GM13976 (cell line): ENCODE data around the gene ZNHIT3.

ENCODE experiments used
- DNase-seq: peaks from one replicate; pipeline ENCODE4 v3.0.0; 2012; ENCODE audit warnings: low spot score
- in situ Hi-C: fragments of 300-500 bp; cut with MboI; formaldehyde crosslinking; loops from one replicate; pipeline ENCODE4 v1.12.0; 2022; ENCODE audit warnings: low sequenced_read_pairs, mixed read lengths, inconsistent platforms; ENCODE audit not compliant: unreplicated experiment
- TF ChIP-seq, protein P1 (sequence below): IDR thresholded peaks from 2 replicates; pipeline ENCODE4 v1.5.1; 2012; ENCODE audit warnings: borderline replicate concordance, mild to moderate bottlenecking; ENCODE audit not compliant: insufficient read depth; ENCODE audit errors: extremely low read depth, missing control alignments, control extremely low read depth

The ZNHIT3 gene

DNA sequence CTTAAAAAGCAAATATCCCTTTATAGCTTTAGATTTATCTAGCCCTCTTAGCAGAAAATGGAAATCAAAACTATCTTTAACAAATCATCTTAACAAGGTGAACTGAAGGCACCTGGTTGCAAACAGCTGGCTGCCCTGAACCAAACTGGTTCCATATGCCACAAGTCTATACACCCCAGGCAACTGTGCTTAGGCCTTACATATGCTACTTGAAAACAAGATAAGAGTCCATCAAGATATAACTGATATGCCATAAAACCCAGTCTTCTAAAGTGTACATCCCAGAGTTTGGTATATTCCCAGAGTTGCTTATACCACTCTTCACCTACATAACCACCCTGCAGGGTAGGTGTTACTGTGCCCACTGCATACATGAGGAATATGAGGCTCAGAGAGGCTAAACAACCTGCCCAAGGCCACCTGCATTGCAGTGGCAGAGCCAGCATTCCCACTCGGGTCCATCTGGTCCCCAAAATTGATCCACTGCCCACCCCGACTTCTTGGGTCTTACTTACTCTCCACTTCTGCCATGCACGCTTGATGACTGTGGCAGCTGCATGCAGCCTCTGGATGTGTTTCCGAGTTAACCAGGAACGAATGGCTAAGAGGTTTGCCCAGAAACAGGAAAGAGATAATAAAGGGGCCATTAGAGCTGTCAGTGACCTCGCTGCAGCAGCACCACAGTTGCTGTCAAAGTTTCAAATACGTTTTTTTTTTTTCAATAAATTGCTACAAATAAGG is 12.2 kb downstream of the ZNHIT3 start:
- TF ChIP-seq, protein P1, sequence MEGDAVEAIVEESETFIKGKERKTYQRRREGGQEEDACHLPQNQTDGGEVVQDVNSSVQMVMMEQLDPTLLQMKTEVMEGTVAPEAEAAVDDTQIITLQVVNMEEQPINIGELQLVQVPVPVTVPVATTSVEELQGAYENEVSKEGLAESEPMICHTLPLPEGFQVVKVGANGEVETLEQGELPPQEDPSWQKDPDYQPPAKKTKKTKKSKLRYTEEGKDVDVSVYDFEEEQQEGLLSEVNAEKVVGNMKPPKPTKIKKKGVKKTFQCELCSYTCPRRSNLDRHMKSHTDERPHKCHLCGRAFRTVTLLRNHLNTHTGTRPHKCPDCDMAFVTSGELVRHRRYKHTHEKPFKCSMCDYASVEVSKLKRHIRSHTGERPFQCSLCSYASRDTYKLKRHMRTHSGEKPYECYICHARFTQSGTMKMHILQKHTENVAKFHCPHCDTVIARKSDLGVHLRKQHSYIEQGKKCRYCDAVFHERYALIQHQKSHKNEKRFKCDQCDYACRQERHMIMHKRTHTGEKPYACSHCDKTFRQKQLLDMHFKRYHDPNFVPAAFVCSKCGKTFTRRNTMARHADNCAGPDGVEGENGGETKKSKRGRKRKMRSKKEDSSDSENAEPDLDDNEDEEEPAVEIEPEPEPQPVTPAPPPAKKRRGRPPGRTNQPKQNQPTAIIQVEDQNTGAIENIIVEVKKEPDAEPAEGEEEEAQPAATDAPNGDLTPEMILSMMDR = no peak
- in situ Hi-C loops = loop anchor here (25.0 kb wide), 1 partner anchor 536 kb away; no protein-coding TSS in a partner anchor
- no peak for DNase-seq

DNA sequence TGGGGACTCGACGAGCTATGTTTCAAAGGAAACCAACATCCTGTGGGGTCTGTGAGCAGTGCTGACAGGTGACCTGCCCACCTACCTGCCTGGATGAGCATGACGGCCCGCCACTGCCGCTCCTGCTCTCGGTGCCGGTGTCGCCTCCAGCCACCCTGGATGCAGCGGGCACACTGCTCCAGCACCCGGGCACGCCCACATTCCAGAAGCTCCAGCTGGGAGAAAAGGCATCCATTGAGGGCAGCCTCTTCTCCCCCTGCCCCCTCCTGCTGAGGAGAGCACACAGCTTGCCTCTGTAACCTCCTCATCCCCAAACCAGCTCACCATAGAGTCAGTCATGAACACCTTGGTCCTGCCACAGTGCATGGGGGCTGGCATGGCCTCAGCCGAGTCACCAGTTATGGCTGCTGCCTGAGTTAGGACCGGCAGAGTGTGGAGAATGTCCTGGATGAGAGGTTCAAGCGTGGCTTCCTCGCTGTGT is 14.3 kb downstream of the ZNHIT3 start:
- no peak for DNase-seq
- TF ChIP-seq, protein P1 = no peak
- in situ Hi-C loops = no loop called here

DNA sequence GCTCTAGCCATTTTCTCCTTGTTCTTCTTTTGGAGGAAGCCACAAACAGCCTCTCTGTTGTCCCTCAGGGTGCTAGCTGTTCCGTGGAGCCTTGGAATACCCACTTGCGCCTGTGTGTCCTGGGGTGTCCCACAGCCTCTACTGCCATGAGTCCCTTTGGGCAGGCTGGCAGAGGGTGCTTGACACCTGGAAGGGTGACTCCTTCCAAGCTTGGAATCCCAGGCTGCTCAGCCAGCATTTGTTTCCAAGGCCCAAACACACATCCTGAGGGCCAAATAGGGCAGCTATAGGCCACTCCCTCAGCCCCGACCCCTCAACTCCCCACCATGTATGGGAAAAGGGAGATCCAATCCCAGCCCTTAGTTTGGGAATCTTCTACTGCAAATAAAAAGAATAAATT is 14.9 kb downstream of the ZNHIT3 start:
- TF ChIP-seq, protein P1 = no peak
- DNase-seq = no peak
- in situ Hi-C loops = no loop called here

DNA sequence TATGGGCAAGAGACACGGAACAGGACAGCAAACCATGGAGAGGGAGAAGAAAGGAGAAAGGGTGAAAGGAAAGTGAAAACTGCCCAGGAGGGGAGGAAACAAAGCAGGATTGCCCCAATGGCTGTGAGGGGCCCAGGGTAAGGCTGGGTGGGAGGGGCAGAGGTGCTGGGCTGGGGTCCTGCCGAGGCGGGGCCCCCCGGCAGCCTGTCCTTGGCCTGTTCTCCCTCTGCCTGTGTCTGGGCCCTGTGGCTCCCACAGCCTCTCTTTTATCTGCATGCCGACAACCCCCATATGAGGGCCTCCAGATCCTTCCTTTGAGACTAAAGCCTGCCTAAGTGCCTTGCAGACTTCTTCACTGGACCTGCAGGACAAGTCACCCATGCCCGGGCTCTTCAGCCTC is 15.5 kb downstream of the ZNHIT3 start:
- TF ChIP-seq, protein P1 = no peak
- DNase-seq = no peak
- in situ Hi-C loops = no loop called here

DNA sequence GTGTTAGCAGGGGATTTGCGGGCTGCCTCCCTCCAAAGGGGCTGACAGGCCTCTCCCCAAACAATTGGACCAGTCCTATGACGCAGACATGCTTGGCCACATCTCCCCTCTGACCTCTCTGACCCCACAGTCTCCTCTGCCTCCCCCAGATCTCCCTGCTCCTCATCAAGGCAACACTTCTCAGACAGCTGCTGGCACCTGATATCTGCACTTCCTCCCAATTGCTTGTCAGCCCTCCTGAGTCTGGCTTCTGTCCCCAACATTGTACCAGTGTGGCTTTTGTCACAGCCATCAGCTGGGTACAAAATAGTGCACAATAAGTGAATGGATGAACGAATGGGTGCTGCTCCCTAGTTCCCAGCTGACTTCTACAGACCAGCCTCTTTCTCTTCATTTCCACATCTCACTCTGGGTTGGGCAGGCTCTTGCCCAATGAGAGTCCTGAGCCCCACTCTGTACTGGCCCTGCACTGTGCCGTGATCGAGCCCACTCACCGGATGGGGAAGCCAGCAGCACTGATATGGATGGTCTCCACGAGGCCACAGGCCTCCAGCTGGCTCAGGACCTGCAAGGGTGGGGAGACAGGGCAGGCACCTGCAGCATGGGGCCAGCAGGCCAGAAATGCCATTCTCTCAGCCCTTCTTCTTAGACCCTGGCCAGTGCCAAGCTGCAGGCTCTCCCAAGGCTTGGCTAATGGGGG is 17.1 kb downstream of the ZNHIT3 start:
- DNase-seq = no peak
- TF ChIP-seq, protein P1 = no peak
- in situ Hi-C loops = no loop called here

DNA sequence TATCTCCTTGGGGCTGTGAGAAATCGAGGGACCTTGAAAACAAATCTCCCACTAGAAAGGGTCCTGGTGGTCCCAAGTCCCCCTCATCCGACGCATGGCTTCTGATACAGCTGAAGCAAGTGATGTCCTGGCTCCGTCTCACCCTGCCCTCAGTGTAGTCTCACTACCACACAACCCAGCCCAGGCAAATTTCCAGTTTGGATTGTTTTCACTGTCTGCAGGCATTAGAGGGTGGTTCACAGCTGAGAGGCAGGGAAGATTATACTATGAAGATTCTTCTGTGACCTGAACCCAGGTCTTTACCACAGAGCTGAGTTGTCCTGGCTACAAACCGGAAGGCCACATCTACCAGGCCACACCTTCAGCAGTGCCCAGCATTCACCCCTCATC is 17.7 kb downstream of the ZNHIT3 start:
- TF ChIP-seq, protein P1 = no peak
- in situ Hi-C loops = no loop called here
- DNase-seq = no peak
